OCI-LY7 (cell line): ENCODE results near the gene RPA1. TPM values are rescaled to one million over a fixed set of nuclear protein-coding genes. Genes with fewer than 3 reads are reported as not detected.

Experiments
- BruUV-seq: library from RNA; stranded (reverse); fragments of 400-500 nt; replicated peaks from 2 replicates; lab custom pipeline; 2021; lab: Mats Ljungman, UMichigan
- CTCF ChIA-PET: fragments of 300-600 bp; sonication (Branson Sonifier 250); formaldehyde crosslinking; loops from one replicate; lab custom pipeline; 2022; ENCODE audit warnings: antibody characterized with exemption; ENCODE audit not compliant: unreplicated experiment; lab: Charles Lee
- POLR2A ChIA-PET: fragments of 300-600 bp; sonication (Branson Sonifier 250); formaldehyde crosslinking; loops from one replicate; lab custom pipeline; 2022; ENCODE audit warnings: antibody characterized with exemption; lab: Charles Lee
- DNase-seq: peaks from one replicate; pipeline ENCODE4 v3.0.0-alpha.2; 2015; ENCODE audit warnings: low spot score
- H2AFZ ChIP-seq: fragments of 200-600 bp; sonication (generic), shearing (Covaris generic); 2 replicates; pipeline ENCODE4 v1.6.1; 2014; ENCODE audit warnings: mild to moderate bottlenecking, antibody characterized with exemption, low read length, moderate library complexity
- H3K27ac ChIP-seq: fragments of 200-600 bp; sonication (generic); 2 replicates; pipeline ENCODE4 v1.5.1; 2014; ENCODE audit warnings: mixed run types, low read depth, mild to moderate bottlenecking, moderate library complexity, low read length, inconsistent platforms; ENCODE audit not compliant: poor library complexity, severe bottlenecking
- H3K36me3 ChIP-seq: fragments of 200-600 bp; sonication (generic); 2 replicates; pipeline ENCODE4 v1.6.1; 2014; ENCODE audit warnings: mild to moderate bottlenecking, antibody characterized with exemption, low read length, moderate library complexity, mixed read lengths; ENCODE audit not compliant: insufficient read depth
- H3K4me1 ChIP-seq: fragments of 200-600 bp; sonication (generic); 2 replicates; pipeline ENCODE4 v1.5.1; 2014; ENCODE audit warnings: mild to moderate bottlenecking, low read length; ENCODE audit not compliant: insufficient read depth, poor library complexity, severe bottlenecking
- H3K4me2 ChIP-seq: fragments of 200-600 bp; sonication (generic); 2 replicates; pipeline ENCODE4 v1.6.1; 2014; ENCODE audit warnings: mild to moderate bottlenecking, low read length
- H3K4me3 ChIP-seq: fragments of 200-600 bp; sonication (generic); 2 replicates; pipeline ENCODE4 v1.5.1; 2014; ENCODE audit warnings: mild to moderate bottlenecking, low read depth, low read length; ENCODE audit not compliant: poor library complexity, severe bottlenecking
- H3K79me2 ChIP-seq: fragments of 200-600 bp; sonication (generic); 2 replicates; pipeline ENCODE4 v1.6.1; 2016; ENCODE audit warnings: low read depth, mild to moderate bottlenecking, low read length, moderate library complexity, mixed read lengths; ENCODE audit not compliant: insufficient read depth
- H3K9me2 ChIP-seq: fragments of 200-600 bp; sonication (generic); 2 replicates; pipeline ENCODE4 v1.6.1; 2016; ENCODE audit warnings: mild to moderate bottlenecking, low read length, mixed read lengths; ENCODE audit not compliant: insufficient read depth
- H3K9me3 ChIP-seq: fragments of 200-600 bp; sonication (generic); 2 replicates; pipeline ENCODE4 v1.6.1; 2014; ENCODE audit warnings: mild to moderate bottlenecking, mixed run types, low read length, mixed read lengths
- H4K20me1 ChIP-seq: fragments of 200-600 bp; sonication (generic); 2 replicates; pipeline ENCODE4 v1.6.1; 2014; ENCODE audit warnings: mild to moderate bottlenecking, antibody characterized with exemption, low read length, moderate library complexity, mixed read lengths; ENCODE audit not compliant: insufficient read depth
- CTCF ChIP-seq: fragments of 200-600 bp; sonication (generic); conservative IDR thresholded peaks from 2 replicates; pipeline ENCODE4 v1.5.1; 2014; ENCODE audit warnings: mild to moderate bottlenecking, antibody characterized with exemption, low read length, moderate library complexity, mixed read lengths
- EZH2phosphoT487 ChIP-seq: fragments of 200-600 bp; sonication (generic); IDR thresholded peaks from 2 replicates; pipeline ENCODE4 v1.6.1; 2018; ENCODE audit warnings: low read depth, borderline replicate concordance, mild to moderate bottlenecking, mixed run types, antibody characterized with exemption, low read length, moderate library complexity, mixed read lengths
- intact Hi-C: fragments of 100-400 bp; cut with micrococcal nuclease; formaldehyde crosslinking; loops from one replicate; pipeline ENCODE4 v1.10.0; 2022; ENCODE audit not compliant: unreplicated experiment
- total RNA-seq, 2 experiments: library from RNA; depleted of rRNA in 1 of 2; stranded (reverse); fragments of >200 nt in 1 of 2; shearing (Covaris generic) in 1 of 2; gene quantifications; 2 replicates each; pipeline ENCODE4 v1.2.3, GENCODE V29; 2014 to 2022

The RPA1 gene
- total RNA-seq, 2 experiments from 2014 or later = 55.5 to 184 TPM

GRCh38 chr17:1839516-1839915 is 9.7 kb downstream of the RPA1 start:
- Histone ChIP-seq H3K4me3 (no peak overlapping the region), H3K4me2 (no peak overlapping the region), H4K20me1 (0 out of 2 replicates have a peak, but pooled peaks cover under 1% of the 10 kb centered on the region), H3K27ac (no peak overlapping the region), H3K36me3 (peaks cover 78% of the 10 kb centered on the region), H3K9me3 (no peaks in the 10 kb centered on the region; the same call in 1 of the 2 replicates), H2AFZ (no peak overlapping the region), H3K9me2 (no peaks in the 10 kb centered on the region), H3K4me1 (peaks cover 2% of the 10 kb centered on the region), H3K79me2 (peaks cover 81% of the 10 kb centered on the region)
- POLR2A ChIA-PET = interaction anchor here (0.6 kb wide), 1 partner anchor 117 kb away, joined by 4 read pairs; no protein-coding TSS in a partner anchor
- intact Hi-C loops = no loop called here
- BruUV-seq = no TSS peak
- DNase-seq = no peak
- TF ChIP-seq EZH2phosphoT487 (no peak), CTCF (no peak)
- CTCF ChIA-PET = no interaction called here

- DNase-seq = no peak
- intact Hi-C loops = no loop called here
- ChIA-PET POLR2A (interaction anchor here (1.6 kb wide), 1 partner anchor 9 kb away, joined by 4 read pairs; no protein-coding TSS in a partner anchor), CTCF (no interaction called here)
- Histone ChIP-seq H3K9me3 (no peaks in the 10 kb centered on the region), H3K36me3 (peaks cover 82% of the 10 kb centered on the region), H3K9me2 (no peaks in the 10 kb centered on the region), H2AFZ (no peak overlapping the region), H3K27ac (no peak overlapping the region), H3K4me3 (no peak overlapping the region), H3K4me2 (no peak overlapping the region), H3K4me1 (no peaks in the 10 kb centered on the region), H4K20me1 (no peaks in the 10 kb centered on the region), H3K79me2 (peaks cover 38% of the 10 kb centered on the region)
- TF ChIP-seq CTCF (no peak), EZH2phosphoT487 (no peak)
- no TSS peak for BruUV-seq
Measured at GRCh38 chr17:1843947-1844346, 14.1 kb downstream of the RPA1 start.

GRCh38 chr17:1847191-1847590 is 17.4 kb downstream of the RPA1 start:
- TF ChIP-seq CTCF = no peak
- no peak for TF ChIP-seq EZH2phosphoT487
- ChIA-PET CTCF (no interaction called here), POLR2A (interaction anchor here (0.6 kb wide), 1 partner anchor 24 kb away, joined by 5 read pairs; no protein-coding TSS in a partner anchor)
- peaks cover 6% of the 10 kb centered on the region; the same call in 1 of the 2 replicates for H3K79me2 ChIP-seq
- no peak overlapping the region for H3K4me3 ChIP-seq
- BruUV-seq = no TSS peak
- H3K4me2 ChIP-seq = no peak overlapping the region
- intact Hi-C loops = no loop called here
- no peaks in the 10 kb centered on the region for H4K20me1 ChIP-seq
- no peak overlapping the region for H3K27ac ChIP-seq
- H3K36me3 ChIP-seq = peaks cover 90% of the 10 kb centered on the region
- no peak overlapping the region for H2AFZ ChIP-seq
- H3K9me2 ChIP-seq = no peaks in the 10 kb centered on the region
- H3K9me3 ChIP-seq = no peaks in the 10 kb centered on the region
- H3K4me1 ChIP-seq = no peaks in the 10 kb centered on the region
- DNase-seq = no peak
